GM19372 (cell line): Measurements from ENCODE around the gene ZNF628.

Experiments used
- ATAC-seq: cut with Tn5 transposase; IDR thresholded peaks from one replicate; pipeline ENCODE4 v1.9.1; 2021; ENCODE audit warnings: mild to moderate bottlenecking, low read depth, moderate library complexity; ENCODE audit not compliant: unreplicated experiment

ZNF628 gene

GRCh38 chr19:55526216-55527196 is 50.1 kb downstream of the ZNF628 start:
- ATAC-seq: no peak

GRCh38 chr19:55527197-55528029 is 51.0 kb downstream of the ZNF628 start:
- ATAC-seq: no peak

GRCh38 chr19:55528030-55528803 is 51.8 kb downstream of the ZNF628 start:
- ATAC-seq: no peak

GRCh38 chr19:55529636-55530234 is 53.3 kb downstream of the ZNF628 start:
- ATAC-seq: no peak

GRCh38 chr19:55530996-55531395 is 54.6 kb downstream of the ZNF628 start:
- no peak for ATAC-seq
